OCI-LY1 (cell line): ENCODE measurements around the gene TM9SF4.

ENCODE experiments used
- H2AFZ ChIP-seq: fragments of 200-600 bp; sonication (generic), shearing (Covaris generic); 2 replicates; pipeline ENCODE4 v1.6.0; 2014; ENCODE audit warnings: antibody characterized with exemption, mild to moderate bottlenecking, low read length
- H3F3A ChIP-seq: fragments of 200-600 bp; sonication (generic), shearing (Covaris generic); 2 replicates; pipeline ENCODE4 v1.6.0; 2014; ENCODE audit warnings: mild to moderate bottlenecking, antibody characterized with exemption, low read length, moderate library complexity; ENCODE audit not compliant: insufficient read depth
- H3K27ac ChIP-seq: fragments of 200-600 bp; sonication (generic); 2 replicates; pipeline ENCODE4 v1.5.1; 2014; ENCODE audit warnings: low read length, mixed run types, mild to moderate bottlenecking, low read depth; ENCODE audit not compliant: poor library complexity, severe bottlenecking
- H3K27me3 ChIP-seq: fragments of 200-600 bp; sonication (generic); 2 replicates; pipeline ENCODE4 v1.6.0; 2014; ENCODE audit warnings: antibody characterized with exemption, mild to moderate bottlenecking, low read length, moderate library complexity; ENCODE audit not compliant: insufficient read depth
- H3K36me3 ChIP-seq: fragments of 200-600 bp; sonication (generic); 2 replicates; pipeline ENCODE4 v1.6.1; 2014; ENCODE audit warnings: mild to moderate bottlenecking, antibody characterized with exemption, low read length, moderate library complexity, mixed read lengths; ENCODE audit not compliant: insufficient read depth
- H3K4me1 ChIP-seq: fragments of 200-600 bp; sonication (generic); 2 replicates; pipeline ENCODE4 v1.5.1; 2014; ENCODE audit warnings: mild to moderate bottlenecking, low read length, moderate library complexity; ENCODE audit not compliant: insufficient read depth, severe bottlenecking
- H3K4me2 ChIP-seq: fragments of 200-600 bp; sonication (generic), shearing (Covaris generic); 2 replicates; pipeline ENCODE4 v1.6.1; 2014; ENCODE audit warnings: low read length
- H3K4me3 ChIP-seq: fragments of 200-600 bp; sonication (generic); 2 replicates; pipeline ENCODE4 v1.5.1; 2014; ENCODE audit warnings: low read length, low read depth, mild to moderate bottlenecking, mixed read lengths; ENCODE audit not compliant: poor library complexity, severe bottlenecking
- H3K79me2 ChIP-seq: fragments of 200-600 bp; shearing (Covaris generic); 2 replicates; pipeline ENCODE4 v1.6.1; 2016; ENCODE audit warnings: mixed run types, low read length, mixed read lengths; ENCODE audit not compliant: insufficient read depth
- H3K9ac ChIP-seq: fragments of 200-600 bp; sonication (generic), shearing (Covaris generic); 2 replicates; pipeline ENCODE4 v1.6.1; 2014; ENCODE audit warnings: mild to moderate bottlenecking, low read length, mixed read lengths
- H3K9me2 ChIP-seq: fragments of 200-600 bp; sonication (generic), shearing (Covaris generic); 2 replicates; pipeline ENCODE4 v1.6.1; 2014; ENCODE audit warnings: low read depth, mild to moderate bottlenecking, low read length, mixed read lengths
- H3K9me3 ChIP-seq: fragments of 200-600 bp; shearing (Covaris generic); 2 replicates; pipeline ENCODE4 v1.6.1; 2014; ENCODE audit warnings: low read length, mixed read lengths
- H4K20me1 ChIP-seq: fragments of 200-600 bp; sonication (generic), shearing (Covaris generic); 2 replicates; pipeline ENCODE4 v1.6.0; 2016; ENCODE audit warnings: mild to moderate bottlenecking, low read length; ENCODE audit not compliant: insufficient read depth
- EZH2 ChIP-seq: fragments of 200-600 bp; sonication (generic), shearing (Covaris generic); IDR thresholded peaks from 2 replicates; pipeline ENCODE4 v1.8.0; 2017; ENCODE audit warnings: borderline replicate concordance, mixed run types, mild to moderate bottlenecking, antibody characterized with exemption, low read length, moderate library complexity, mixed read lengths
- TF ChIP-seq, protein P1 (sequence below): fragments of 200-600 bp; sonication (generic), shearing (Covaris generic); IDR thresholded peaks from 2 replicates; pipeline ENCODE4 v1.5.1; 2017; ENCODE audit warnings: mild to moderate bottlenecking, antibody characterized with exemption, low read length, moderate library complexity, mixed read lengths

The TM9SF4 gene

DNA sequence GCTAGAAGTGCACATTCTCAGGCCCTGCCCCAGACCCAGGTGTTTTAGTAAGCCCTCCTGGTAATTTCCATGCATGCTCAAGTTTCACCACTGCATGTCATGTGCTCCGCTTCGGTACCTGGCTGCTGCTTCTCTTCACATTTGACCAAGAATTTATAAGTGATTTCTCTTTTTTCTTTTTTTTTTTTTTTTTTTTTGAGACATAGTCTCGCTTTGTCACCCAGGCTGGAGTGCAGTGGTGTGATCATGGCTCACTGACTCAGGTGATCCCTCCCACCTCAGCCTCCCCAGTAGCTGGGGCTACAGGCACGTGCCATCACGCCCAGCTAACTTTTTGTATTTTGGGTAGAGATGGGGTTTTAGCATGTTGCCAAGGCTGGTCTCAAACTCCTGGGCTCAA lies 16.0 kb downstream of the TM9SF4 start:
- no peak overlapping the region for H3K9ac ChIP-seq
- H2AFZ ChIP-seq, result no peak overlapping the region
- H3K27ac ChIP-seq, result peak overlapping the region; percentile 55
- H3K79me2 ChIP-seq, result peaks cover 24% of the 10 kb centered on the region
- H3K9me2 ChIP-seq, result no peaks in the 10 kb centered on the region
- H3K4me1 ChIP-seq, result peaks cover 15% of the 10 kb centered on the region
- no peak overlapping the region for H3K4me3 ChIP-seq
- no peaks in the 10 kb centered on the region for H3K27me3 ChIP-seq
- peaks cover 3% of the 10 kb centered on the region; the same call in 1 of the 2 replicates for H3F3A ChIP-seq
- H4K20me1 ChIP-seq, result no peaks in the 10 kb centered on the region
- 0 out of 2 replicates have a peak overlapping the region, but pooled peaks have one; percentile 15 for H3K4me2 ChIP-seq
- TF ChIP-seq, protein P1, sequence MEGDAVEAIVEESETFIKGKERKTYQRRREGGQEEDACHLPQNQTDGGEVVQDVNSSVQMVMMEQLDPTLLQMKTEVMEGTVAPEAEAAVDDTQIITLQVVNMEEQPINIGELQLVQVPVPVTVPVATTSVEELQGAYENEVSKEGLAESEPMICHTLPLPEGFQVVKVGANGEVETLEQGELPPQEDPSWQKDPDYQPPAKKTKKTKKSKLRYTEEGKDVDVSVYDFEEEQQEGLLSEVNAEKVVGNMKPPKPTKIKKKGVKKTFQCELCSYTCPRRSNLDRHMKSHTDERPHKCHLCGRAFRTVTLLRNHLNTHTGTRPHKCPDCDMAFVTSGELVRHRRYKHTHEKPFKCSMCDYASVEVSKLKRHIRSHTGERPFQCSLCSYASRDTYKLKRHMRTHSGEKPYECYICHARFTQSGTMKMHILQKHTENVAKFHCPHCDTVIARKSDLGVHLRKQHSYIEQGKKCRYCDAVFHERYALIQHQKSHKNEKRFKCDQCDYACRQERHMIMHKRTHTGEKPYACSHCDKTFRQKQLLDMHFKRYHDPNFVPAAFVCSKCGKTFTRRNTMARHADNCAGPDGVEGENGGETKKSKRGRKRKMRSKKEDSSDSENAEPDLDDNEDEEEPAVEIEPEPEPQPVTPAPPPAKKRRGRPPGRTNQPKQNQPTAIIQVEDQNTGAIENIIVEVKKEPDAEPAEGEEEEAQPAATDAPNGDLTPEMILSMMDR, result no peak
- TF ChIP-seq EZH2, result no peak
- H3K9me3 ChIP-seq, result no peaks in the 10 kb centered on the region
- peaks cover 5% of the 10 kb centered on the region; the same call in 1 of the 2 replicates for H3K36me3 ChIP-seq

GRCh38 chr20:32126919-32127318 lies 17.4 kb downstream of the TM9SF4 start:
- Histone ChIP-seq H3F3A (peaks cover 3% of the 10 kb centered on the region; the same call in 1 of the 2 replicates), H3K4me1 (peaks cover 15% of the 10 kb centered on the region), H4K20me1 (no peaks in the 10 kb centered on the region), H2AFZ (no peak overlapping the region), H3K9me2 (no peaks in the 10 kb centered on the region), H3K9ac (no peak overlapping the region), H3K4me2 (no peak overlapping the region), H3K36me3 (peaks cover 8% of the 10 kb centered on the region; the same call in 1 of the 2 replicates), H3K27ac (no peak overlapping the region), H3K4me3 (no peak overlapping the region), H3K79me2 (peaks cover 30% of the 10 kb centered on the region), H3K9me3 (no peaks in the 10 kb centered on the region), H3K27me3 (no peaks in the 10 kb centered on the region)
- TF ChIP-seq EZH2, result no peak
- TF ChIP-seq, protein P1, result no peak

- no peak overlapping the region for H2AFZ ChIP-seq
- no peaks in the 10 kb centered on the region for H3K27me3 ChIP-seq
- no peaks in the 10 kb centered on the region for H3K9me3 ChIP-seq
- H3K9ac ChIP-seq, result no peak overlapping the region
- H3K4me1 ChIP-seq, result peaks cover 15% of the 10 kb centered on the region
- H3F3A ChIP-seq, result peaks cover 3% of the 10 kb centered on the region; the same call in 1 of the 2 replicates
- TF ChIP-seq, protein P1, result no peak
- TF ChIP-seq EZH2, result no peak
- H3K9me2 ChIP-seq, result no peaks in the 10 kb centered on the region
- no peaks in the 10 kb centered on the region for H4K20me1 ChIP-seq
- no peak overlapping the region for H3K27ac ChIP-seq
- no peak overlapping the region for H3K4me3 ChIP-seq
- peaks cover 30% of the 10 kb centered on the region for H3K79me2 ChIP-seq
- H3K4me2 ChIP-seq, result no peak overlapping the region
- peaks cover 8% of the 10 kb centered on the region; the same call in 1 of the 2 replicates for H3K36me3 ChIP-seq
Observed at GRCh38 chr20:32127347-32127746, 17.8 kb downstream of the TM9SF4 start.
